HG02870 (cell line): ENCODE measurements around the gene MEGF10.

Experiments used
- ATAC-seq: cut with Tn5 transposase; IDR thresholded peaks from one replicate; pipeline ENCODE4 v1.9.1; 2021; ENCODE audit warnings: mild to moderate bottlenecking, moderate library complexity; ENCODE audit not compliant: unreplicated experiment

Gene MEGF10

GRCh38 chr5:127324756-127325155 lies 34.2 kb downstream of the MEGF10 start:
- ATAC-seq, result no peak

GRCh38 chr5:127326431-127326830 lies 35.8 kb downstream of the MEGF10 start:
- no peak for ATAC-seq

GRCh38 chr5:127326976-127327755 lies 36.6 kb downstream of the MEGF10 start:
- ATAC-seq, result no peak

GRCh38 chr5:127330116-127330515 lies 39.5 kb downstream of the MEGF10 start:
- no peak for ATAC-seq

GRCh38 chr5:127331890-127332649 lies 41.5 kb downstream of the MEGF10 start:
- no peak for ATAC-seq

GRCh38 chr5:127333483-127333882 lies 42.9 kb downstream of the MEGF10 start:
- no peak for ATAC-seq

- no peak for ATAC-seq
Measured at GRCh38 chr5:127335381-127335780, 44.8 kb downstream of the MEGF10 start.

- no peak for ATAC-seq
Measured at GRCh38 chr5:127337876-127338275, 47.3 kb downstream of the MEGF10 start.

- no peak for ATAC-seq
Measured at GRCh38 chr5:127338501-127338900, 47.9 kb downstream of the MEGF10 start.

GRCh38 chr5:127340606-127341005 lies 50.0 kb downstream of the MEGF10 start:
- ATAC-seq, result no peak

- ATAC-seq, result no peak
Measured at GRCh38 chr5:127342364-127342763, 51.8 kb downstream of the MEGF10 start.

GRCh38 chr5:127343313-127343712 lies 52.7 kb downstream of the MEGF10 start:
- no peak for ATAC-seq

GRCh38 chr5:127343866-127344265 lies 53.3 kb downstream of the MEGF10 start:
- no peak for ATAC-seq

GRCh38 chr5:127344931-127345330 lies 54.3 kb downstream of the MEGF10 start:
- ATAC-seq, result no peak

GRCh38 chr5:127351418-127351817 lies 60.8 kb downstream of the MEGF10 start:
- no peak for ATAC-seq

- no peak for ATAC-seq
Measured at GRCh38 chr5:127352068-127352467, 61.5 kb downstream of the MEGF10 start.

- ATAC-seq, result no peak
Measured at GRCh38 chr5:127353327-127353726, 62.7 kb downstream of the MEGF10 start.

- no peak for ATAC-seq
Measured at GRCh38 chr5:127353796-127354195, 63.2 kb downstream of the MEGF10 start.

- no peak for ATAC-seq
Measured at GRCh38 chr5:127355337-127355736, 64.7 kb downstream of the MEGF10 start.

GRCh38 chr5:127358284-127358683 lies 67.7 kb downstream of the MEGF10 start:
- ATAC-seq, result no peak

GRCh38 chr5:127358740-127359139 lies 68.1 kb downstream of the MEGF10 start:
- no peak for ATAC-seq

GRCh38 chr5:127359502-127359901 lies 68.9 kb downstream of the MEGF10 start:
- no peak for ATAC-seq
